HG03280 (cell line): Measurements from ENCODE around the gene TMEM217.

ENCODE experiments used
- ATAC-seq: cut with Tn5 transposase; IDR thresholded peaks from one replicate; pipeline ENCODE4 v1.9.1; 2021; ENCODE audit warnings: mild to moderate bottlenecking, moderate library complexity; ENCODE audit not compliant: unreplicated experiment

TMEM217 gene

GRCh38 chr6:37280162-37280887 is 22.4 kb upstream of the TMEM217 start:
- no peak for ATAC-seq

DNA sequence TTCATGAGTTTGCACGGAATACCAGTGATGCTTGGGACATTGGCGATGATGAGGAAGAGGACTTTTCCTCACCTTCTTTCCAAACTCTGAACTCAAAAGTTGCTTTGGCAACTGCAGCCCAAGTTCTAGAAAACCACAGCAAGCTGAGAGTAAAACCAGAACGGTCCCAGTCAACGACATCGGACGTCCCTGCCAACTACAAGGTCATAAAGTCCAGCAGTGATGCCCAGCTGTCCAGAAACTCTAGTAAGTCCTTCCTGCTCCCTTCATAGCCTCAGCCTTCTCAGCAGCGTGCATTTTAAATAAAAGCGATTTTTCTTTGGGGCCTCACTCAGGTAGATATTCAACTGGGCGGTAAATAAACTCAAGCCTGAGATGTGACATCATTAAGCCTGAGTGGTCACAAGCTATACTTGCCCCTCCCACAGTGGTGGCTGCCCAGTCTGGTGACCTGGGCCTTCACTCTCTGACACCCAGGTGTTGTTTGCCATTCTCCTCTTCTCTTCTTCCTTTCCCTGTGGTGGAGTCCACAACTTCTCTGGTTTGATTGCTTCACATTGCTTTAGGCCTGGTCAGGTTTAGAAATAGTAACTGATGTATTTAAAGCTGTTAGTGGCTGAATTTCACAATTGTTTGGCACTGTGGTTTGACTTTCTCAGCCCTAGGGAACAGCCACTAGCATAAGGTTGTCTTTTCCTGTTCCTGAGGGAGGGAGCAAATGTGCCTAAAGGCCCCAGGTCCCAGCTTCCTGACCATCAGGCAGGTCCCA is 21.6 kb upstream of the TMEM217 start:
- no peak for ATAC-seq

- ATAC-seq, result no peak
Observed at GRCh38 chr6:37277001-37277409, 19.1 kb upstream of the TMEM217 start.

DNA sequence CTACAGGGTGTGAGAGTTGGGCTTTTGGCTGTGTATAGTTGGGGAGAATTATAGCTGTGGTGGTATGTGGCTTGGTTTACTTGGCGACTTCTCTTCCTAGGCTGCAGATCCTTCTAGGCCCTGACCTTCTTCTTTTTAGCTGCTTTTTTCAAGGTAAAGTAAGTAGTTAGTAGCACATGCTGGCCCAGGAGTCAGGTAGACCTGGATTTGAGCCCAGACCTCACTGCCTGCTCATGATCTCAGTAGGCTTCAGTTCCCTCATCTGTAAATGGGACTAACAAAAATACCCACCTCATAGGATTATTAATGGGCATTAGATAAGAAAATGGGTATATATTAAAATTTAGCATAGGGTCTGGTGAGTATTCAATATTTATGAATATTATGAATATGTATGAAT is 17.4 kb upstream of the TMEM217 start:
- no peak for ATAC-seq

DNA sequence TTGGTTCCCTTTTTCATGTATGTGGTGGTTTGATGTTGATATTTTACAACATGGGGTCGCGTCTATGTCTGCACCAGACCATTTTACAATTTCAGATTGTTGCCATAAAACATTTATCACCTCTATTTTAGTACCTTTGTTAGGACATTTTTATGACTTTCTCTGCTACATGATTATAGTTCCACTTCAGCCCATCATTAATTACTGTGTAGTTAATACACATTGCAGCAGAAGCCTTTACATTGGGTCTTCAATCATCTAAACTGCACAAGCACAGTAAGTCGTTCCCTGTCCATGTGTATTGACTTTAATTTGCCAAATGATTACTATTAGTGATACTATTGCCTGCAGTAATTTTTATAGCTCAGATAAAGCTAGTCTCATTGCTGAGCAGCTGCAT is 15.7 kb upstream of the TMEM217 start:
- no peak for ATAC-seq

DNA sequence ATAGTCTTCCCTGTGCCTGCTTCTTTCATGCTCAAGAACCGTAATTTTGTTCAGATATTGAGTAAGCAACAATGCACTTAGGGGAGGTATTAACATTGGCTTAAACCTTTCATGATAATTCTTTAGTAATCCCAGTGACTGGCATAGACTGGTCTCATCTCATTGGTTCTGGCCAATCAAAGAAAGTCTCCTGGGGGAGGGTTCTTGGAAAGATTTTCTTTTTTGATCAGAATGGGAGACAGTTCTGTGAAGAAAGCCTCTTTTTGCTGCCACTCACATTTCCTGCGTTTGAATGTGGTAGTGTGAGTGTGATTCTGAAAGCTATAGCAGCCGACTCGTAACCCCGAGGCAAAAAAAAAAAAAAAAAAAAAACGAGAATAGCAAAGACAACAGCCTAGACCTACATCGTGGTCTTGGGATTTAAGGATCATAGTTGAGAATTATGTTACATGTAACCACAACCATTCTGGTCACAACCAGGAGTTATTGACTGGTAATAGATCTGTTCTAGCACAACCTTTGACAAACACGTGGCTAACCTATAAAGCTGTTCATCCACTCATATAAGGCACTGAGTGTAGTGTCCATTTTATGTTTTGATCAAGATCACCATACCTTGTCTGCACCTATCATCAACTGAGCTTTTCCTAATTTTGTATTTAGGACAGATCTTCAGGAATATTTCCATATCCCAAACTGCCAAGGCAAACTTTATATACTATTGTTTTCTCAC is 15.1 kb upstream of the TMEM217 start:
- no peak for ATAC-seq

- no peak for ATAC-seq
Observed at GRCh38 chr6:37269105-37269504, 11.2 kb upstream of the TMEM217 start.

DNA sequence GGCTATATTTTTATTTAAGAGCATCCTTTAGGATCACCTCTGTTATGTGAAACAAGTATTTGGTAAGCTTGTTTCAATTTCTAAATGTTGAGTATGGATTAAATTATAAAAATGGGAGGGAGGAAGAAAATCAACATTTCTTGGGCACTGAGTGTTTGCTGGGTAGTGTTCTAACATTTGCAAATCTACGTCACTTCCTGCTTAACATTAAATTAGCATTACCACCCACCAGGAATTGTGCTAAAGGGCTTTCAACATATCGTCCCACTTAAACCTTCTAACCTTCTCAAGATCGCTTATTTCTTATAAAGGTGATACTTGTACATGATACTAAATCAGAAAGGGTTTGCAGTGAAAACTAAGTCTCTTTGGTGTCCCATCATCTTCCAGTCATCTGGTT is 7.9 kb upstream of the TMEM217 start:
- ATAC-seq, result no peak

DNA sequence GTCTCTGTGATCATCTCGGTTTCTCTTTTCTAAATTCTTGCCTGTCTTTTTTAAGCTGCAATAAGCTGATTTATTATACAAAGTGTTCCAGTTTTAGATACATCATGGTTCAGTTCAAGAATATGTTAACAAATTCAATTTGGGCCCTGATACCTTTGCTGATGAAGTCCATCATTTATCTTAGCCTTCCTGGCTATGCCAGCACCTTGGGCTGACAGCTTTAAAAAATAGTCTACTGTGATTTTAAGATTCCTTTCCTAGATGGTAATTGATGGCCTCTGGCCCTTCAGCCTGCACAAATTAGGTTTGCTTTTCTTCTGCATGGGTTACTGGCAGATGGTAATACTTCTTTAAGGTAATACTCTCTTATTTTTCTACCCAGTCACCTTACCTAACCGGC is 7.1 kb upstream of the TMEM217 start:
- ATAC-seq, result no peak

DNA sequence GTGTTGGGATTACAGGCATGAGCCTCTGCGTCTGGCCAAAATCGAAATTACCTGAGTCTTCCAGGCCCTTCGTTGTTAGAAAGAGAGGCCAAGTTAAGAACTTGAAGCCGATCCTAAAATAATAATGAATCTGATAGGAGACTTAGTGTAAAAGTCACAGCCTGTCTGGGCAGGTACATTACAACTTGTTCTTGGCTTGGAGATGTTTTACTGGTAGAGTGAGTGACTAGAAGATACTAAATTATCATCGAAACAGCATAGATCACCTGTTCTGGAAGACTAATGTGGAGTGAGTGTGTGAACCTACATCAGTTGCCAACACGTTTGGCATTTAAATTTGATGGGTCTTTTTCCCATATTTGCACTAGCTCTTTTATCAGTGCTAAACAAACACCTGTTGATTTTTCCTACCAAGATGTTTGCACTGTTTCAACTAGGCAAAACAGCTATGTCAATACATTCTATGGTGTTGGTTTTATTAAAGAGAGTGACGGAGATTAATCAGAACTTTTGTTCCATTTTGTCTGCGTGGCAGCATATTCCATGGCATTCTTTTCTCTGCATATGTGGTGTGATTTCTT is 4.6 kb upstream of the TMEM217 start:
- no peak for ATAC-seq

DNA sequence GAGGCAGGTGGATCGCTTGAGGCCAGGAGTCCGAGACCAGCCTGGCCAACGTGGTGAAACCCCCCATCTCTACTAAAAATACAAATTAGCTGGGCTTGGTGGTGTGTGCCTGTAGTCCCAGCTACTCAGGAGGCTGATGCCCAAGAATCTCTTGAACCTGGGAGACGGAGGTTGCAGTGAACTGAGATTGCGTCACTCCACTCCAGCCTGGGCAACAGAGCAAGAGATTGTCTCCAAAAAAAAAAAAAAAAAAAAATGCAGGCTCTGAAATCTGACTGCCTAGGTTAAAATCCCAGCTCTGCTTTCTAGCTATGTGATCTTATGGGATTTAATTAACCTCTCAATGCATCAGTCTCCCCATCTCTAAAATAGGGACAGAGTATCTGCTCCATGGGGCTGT is 3.3 kb upstream of the TMEM217 start:
- no peak for ATAC-seq

GRCh38 chr6:37260444-37260843 is 2.5 kb upstream of the TMEM217 start:
- ATAC-seq, result no peak

- ATAC-seq, result no peak
Observed at GRCh38 chr6:37260040-37260439, 2.1 kb upstream of the TMEM217 start.

- ATAC-seq, result no peak
Observed at GRCh38 chr6:37259191-37259590, 1.2 kb upstream of the TMEM217 start.

DNA sequence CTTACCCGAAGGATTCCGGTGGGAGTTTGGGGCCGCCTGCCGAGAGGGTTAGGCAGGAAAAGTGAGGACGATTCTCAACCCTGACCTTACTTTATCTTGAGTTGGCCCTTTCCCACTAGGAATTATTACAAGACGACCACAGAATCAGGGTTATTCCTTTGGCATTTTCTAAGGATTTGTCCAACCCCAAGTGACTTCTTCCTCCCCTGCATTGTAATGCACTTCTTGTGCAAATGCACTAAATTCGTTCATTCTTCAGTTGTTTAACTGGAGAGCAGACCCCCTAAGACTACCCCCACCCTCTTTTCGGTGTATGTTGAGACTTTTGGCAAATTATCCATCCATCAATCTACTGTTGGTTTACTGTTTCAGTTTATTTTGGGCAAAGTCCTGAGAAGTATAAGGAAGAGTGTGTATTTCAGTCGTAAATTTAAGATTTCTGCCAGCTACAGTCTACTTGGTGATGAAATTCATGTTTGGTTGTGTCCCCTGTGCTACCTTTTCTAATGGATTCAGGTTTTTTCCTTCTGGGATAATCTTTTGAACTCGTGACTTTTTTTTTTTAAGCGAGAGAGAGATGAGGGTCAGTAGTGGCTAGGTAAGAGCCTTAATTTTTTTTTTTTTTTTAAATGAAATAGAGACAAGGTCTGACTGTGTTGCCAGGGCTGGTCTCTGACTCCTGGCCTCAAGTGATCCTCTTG is 611 bp upstream of the TMEM217 start:
- ATAC-seq, result no peak

DNA sequence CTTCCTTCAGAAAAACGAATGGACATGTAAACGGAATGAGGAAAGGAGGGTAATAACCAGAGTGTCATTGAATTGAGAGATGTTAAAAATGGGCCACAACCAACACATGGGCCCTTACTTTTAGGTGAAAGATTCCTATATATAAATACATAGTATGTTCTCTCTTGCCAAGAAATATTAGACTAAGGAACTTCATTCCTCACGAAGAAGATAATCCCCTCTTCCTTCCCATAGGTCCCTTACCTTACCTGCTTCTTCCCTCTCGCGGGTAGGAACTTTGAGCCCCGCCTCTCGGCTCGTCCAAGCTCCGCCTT is 667 bp downstream of the TMEM217 start:
- ATAC-seq, result no peak

DNA sequence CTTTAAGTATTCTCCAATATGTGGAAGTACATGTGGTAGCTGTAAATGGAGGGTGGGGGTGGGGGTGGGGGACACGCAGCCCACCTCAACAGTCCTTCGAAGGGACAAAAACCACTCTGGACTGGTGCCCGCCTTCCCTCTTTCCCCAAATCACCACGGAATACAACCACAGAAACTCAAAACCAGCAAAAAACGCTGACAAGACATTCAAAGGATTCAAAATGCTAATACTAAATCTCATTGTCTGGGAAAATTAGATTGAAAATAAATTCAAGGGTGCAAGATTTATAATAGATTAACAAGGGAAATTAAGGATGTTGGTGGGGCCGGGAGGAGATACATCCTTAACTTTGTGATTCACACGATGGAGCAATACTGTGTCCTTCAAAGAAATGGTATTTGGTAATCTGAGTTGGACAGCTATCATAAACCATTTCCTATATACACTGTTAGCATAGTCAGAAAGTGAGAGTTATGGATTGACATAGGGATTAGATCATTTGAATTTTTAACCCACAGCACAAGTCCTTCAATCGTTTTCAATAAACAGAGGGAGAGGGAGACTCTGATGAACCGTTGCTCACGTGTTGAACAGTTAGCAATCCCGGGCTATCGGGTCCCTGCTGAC is 1.1 kb downstream of the TMEM217 start:
- no peak for ATAC-seq

- no peak for ATAC-seq
Observed at GRCh38 chr6:37254881-37255280, 3.1 kb downstream of the TMEM217 start.

- no peak for ATAC-seq
Observed at GRCh38 chr6:37253486-37254007, 4.4 kb downstream of the TMEM217 start.

GRCh38 chr6:37251211-37251780 is 6.6 kb downstream of the TMEM217 start:
- no peak for ATAC-seq
